GM19239 (cell line): ENCODE measurements around the gene PPP1R12C.
A peak's percentile ranks its signal among the peaks of the same experiment; 100 is the strongest.
"Not testable (repeated sequence)": the region's sequence is repeated elsewhere in the genome, so short reads cannot be mapped to it uniquely, and the experiment has no call there.

Source experiments
- DNase-seq: peaks from one replicate; pipeline ENCODE4 v3.0.0; 2011; ENCODE audit warnings: low spot score; ENCODE audit not compliant: insufficient read length
- FAIRE-seq: peaks from 2 replicates; lab custom pipeline; 2011; peaks lifted over from hg19 to GRCh38; lab: Jason Lieb, UNC

PPP1R12C gene

GRCh38 chr19:55116859-55117662, at the start of gene PPP1R12C:
PPP1R12C (minus strand) TSS chr19:55117637; CDS start chr19:55117543, 94 bp downstream.
- DNase-seq (no peak), FAIRE-seq (no peak)

- FAIRE-seq (peak; percentile 93), DNase-seq (peak; percentile 97)
Observed at GRCh38 chr19:55166530-55167268, 49.3 kb upstream of the PPP1R12C start, which contains the start of gene DNAAF3. DNAAF3 (minus strand) TSS chr19:55166613; CDS start chr19:55166413, 200 bp downstream.

DNA sequence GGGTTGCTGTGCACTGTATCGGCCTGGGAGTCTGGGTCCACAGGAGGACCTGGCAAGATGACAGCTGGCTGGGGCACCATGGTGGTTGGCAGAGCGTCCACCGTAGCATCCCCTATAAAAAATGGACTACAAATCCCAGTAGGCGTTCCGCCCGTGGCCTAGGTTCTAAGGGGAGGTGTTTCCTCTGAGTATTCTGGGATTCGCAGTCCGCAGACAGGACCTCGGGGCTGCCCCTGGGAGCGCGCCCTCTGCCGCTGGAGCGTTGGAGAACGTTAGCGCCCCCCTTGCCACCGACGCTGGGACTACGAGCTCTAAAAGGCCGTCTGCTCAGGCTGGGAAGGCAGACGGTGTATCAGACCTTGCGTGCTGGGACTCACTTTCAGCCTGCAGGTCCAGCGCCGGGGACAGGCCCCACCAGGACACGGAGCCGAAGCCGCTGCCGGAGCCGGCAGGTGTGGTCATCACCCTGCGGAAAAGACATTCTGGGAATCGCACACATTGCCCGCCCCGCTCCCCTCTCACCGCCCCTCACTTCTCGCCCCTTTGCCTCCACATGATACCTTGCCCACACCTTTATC, 48.6 kb upstream of the PPP1R12C start:
- FAIRE-seq = no peak
- peak; percentile 58 for DNase-seq

DNA sequence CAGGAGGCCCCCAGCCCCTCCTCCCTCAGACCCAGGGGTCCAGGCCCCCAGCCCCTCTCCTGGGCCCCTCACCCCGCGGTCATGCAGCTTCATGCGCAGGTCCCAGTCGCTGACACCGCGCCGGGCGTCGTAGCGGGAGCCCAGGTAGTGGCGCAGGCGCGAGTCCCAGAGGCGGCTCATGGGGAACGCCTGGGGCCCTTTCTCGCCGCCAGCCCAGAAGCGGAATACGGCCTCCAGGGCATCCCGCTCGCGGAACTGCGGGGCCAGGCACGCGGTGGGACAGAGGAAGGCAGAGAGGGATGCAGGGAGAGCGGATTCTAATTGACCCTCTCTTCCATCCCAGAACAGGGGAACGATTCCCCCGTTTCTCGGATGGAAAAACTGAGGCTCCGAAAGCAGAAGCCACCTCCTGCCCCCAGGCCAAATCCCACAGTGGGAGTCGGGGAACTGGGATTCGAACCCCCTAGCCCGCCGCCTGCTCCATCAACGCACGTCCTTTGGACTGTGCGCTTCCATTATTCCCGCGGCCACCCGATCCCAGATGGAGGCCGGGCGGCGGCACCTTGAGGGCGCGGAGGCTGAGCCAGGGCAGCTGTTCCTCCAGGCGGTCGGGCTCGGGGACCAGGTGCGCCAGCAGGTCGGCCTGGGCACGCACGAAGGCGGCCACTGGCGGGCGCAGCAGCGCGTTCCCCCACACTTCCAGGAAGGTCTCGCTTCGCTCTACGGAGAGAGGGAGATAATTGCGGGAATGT, 44.3 kb upstream of the PPP1R12C start:
- DNase-seq (no peak), FAIRE-seq (no peak)

GRCh38 chr19:55160986-55161365, 43.5 kb upstream of the PPP1R12C start:
- DNase-seq (no peak), FAIRE-seq (no peak)

DNA sequence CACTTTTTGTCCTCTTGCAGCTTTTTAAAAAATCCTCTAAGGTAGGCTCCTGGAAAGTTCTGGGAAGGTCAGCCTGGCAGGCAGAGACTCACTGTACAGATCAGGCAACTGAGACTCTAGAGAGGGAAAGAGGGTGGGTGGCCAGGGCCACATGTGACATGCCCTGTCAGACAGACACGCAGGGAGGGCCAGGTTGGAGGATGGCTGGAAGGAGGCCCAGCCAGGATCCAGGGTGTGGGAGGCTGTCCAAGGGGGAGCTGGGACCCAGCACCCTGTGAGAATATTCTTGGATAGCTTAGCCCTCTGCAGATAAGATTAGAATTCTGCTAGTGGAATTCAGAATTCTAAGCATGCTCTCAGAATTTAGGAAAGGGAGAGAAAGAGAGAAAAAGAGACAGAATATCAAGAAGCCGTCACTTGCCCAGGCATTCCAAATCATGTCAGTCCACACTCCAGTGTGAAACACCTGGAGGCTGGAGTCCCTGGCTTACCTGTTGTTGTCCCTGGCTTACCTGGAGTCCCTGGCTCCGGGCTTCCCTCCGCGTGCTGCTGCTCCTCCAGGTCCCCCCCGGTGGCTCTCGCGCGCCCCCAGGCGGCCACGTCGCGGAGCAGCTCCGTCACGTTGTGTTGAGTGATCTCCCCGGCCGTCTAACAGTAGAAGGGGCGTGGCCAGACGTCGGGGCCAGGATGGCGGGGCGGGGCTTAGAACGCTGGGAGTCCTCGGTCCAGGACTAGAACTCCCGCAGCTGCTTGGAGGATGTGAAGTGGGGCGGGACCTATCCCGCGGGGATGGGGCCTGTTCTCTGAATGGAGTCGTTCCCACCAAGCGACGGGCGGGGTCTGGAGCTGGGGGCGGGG, 42.9 kb upstream of the PPP1R12C start:
- peak; percentile 98 for DNase-seq
- FAIRE-seq = peak; percentile 89

DNA sequence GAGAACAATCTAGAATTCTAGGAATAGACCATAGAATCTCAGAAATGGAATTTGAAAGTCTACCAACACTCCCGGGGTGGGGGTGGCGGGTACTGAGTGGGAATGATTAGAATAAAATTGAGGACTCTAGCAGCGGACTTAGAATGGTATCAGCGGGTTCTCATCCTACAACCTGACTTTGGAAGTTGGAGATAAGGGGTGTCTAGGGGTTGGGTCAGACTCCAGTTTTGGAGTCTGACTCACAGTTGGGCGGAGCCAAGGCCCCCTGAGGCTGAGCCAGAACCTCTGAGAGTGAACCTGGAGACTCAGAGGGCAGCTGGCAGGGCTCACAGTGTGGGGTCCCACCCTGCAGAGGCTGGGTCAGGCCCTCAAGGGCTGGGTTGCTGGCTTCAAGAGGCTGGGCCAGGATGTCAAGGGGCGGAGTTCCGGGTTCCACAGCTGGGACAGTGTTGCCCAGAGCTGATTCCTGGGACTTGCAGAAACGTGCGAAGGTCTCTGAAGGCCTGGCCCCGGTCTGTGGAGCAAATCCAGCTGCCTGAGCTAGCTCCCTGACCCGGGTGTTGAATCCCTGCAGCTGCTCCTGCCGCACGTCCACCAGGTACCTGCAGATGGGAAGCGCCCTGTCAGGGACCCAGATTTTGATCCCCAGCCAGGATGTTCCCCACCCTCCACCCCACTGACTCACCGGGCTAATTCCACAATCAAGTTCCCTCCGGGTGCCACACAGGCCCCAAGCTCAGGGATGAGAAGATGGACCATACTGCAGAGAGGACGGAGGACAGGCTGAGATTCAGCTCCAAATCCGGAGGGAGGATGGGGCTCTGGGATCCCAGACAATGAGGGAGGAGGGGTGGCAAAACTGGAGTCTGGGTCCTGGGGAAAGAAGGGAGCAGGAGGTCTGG, 41.7 kb upstream of the PPP1R12C start:
- no peak for FAIRE-seq
- no peak for DNase-seq

DNA sequence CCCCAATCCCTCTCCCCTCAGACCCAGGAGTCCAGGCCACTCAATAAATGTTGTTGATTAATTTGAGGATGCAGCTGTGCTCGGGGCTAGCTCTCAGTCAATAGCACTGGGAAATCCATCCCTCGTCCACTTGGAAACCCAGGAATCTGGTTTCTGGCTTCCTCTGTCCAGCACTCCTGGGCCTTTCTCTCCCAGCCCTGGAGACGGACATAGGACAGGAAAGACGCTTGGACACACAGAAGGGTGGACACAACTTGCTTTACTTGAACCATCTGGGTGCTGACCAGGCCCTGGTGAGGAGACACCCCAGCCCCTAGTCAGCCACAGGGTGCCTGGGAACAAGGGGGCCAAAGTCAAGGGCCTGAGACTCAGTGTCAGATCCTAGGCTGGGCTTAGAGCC, 41.0 kb upstream of the PPP1R12C start:
- DNase-seq = no peak
- FAIRE-seq = no peak

- DNase-seq = no peak
- FAIRE-seq = no peak
Observed at GRCh38 chr19:55157064-55157908, 39.8 kb upstream of the PPP1R12C start, which contains the start of gene TNNI3. TNNI3 (minus strand) TSS chr19:55157732; CDS start chr19:55157589, 143 bp downstream.

GRCh38 chr19:55156202-55157063, 39.0 kb upstream of the PPP1R12C start:
- no peak for FAIRE-seq
- no peak for DNase-seq

- FAIRE-seq, DNase-seq: not testable (repeated sequence)
Observed at GRCh38 chr19:55155784-55156183, 38.3 kb upstream of the PPP1R12C start.

- FAIRE-seq (no peak), DNase-seq (no peak)
Observed at GRCh38 chr19:55153652-55154264, 36.3 kb upstream of the PPP1R12C start.

- DNase-seq (no peak), FAIRE-seq (no peak)
Observed at GRCh38 chr19:55152017-55152416, 34.6 kb upstream of the PPP1R12C start.

GRCh38 chr19:55149078-55150003, 31.9 kb upstream of the PPP1R12C start, which contains the start of gene TNNT1:
TNNT1 (minus strand) TSS chr19:55149206; CDS start chr19:55147157, 2,049 bp downstream.
- FAIRE-seq (no peak), DNase-seq (no peak)
